NCI-H1436 treated with DMSO at 0.1 percent for 48 hours (cell line): ENCODE measurements around the gene FAM98C.

Source experiments
- DNase-seq: peaks from one replicate; lab custom pipeline; 2025; lab: John Stamatoyannopoulos, UW

FAM98C gene

DNA sequence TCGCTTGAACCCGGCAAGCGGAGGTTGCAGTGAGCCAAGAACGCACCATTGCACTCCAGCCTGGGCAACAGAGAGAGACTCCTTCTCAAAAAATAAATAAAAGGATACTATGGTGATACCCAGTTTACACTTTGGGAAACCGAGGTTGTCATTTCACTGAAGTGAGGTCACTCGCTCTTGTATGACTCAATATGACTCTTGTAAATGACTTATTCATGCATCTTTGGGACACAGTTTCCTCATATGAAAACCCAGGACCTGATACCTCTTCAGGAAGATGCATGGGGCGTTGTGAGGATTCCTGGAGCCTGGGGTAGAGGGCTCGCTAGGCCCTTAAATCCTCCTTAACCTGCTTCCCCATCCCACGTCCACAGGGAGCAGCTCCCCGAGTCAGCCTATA lies 24.0 kb upstream of the FAM98C start:
- DNase-seq, result no peak

DNA sequence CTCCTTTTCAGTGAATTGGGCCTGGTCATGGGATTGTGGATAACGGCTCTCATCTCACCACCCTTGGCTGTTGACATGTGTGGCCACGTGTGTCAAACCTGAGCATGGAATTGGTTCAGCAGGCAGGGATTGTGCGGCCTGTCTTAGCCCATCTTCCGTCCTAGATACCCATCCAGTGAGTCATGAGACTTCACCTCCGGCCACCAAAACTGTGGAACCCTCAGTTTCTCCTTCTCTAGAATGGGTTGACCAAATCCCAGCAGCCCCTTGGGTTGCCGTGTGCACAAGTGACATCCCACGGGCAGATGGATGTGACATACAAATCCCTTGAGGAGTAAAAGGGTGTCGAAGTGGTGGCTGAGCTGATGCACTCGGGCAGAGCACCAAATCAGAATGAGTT lies 21.8 kb upstream of the FAM98C start:
- no peak for DNase-seq

DNA sequence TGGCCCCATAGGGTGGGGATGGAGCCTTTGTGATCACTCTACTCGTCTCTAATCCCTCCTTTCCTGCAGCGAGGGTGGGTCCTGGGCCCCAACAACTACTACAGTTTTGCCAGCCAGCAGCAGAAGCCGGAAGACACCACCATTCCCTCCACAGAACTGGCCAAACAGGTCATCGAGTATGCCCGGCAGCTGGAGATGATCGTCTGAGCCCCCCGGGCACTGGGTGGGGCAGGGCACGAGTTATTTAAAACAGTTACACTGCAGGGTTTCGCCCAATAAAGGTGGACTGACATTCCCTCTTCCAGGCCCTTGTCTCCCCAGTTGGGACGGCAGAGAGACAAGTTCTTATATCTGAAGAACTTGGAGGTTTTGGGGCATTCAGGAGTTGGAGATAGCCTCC lies 19.7 kb upstream of the FAM98C start:
- no peak for DNase-seq

DNA sequence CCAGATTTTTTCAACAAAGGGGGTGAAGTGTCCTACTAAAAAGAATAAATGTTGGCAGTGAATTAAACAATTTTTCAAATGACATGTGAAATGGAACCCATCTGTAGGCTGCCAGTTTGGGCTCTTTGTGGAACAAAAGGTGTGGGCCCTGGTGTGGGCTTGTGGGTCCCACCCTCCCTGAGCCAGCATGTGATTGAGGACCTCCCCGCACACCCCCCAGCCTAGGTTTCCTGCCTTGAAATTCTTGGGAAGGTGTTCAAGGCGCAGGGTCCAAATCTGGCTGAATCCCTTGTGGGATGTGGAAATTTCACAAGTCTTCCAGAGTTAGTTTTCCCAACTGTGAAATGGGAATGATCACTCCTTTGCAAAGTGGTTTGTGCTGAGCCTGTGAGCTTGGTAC lies 19.1 kb upstream of the FAM98C start:
- no peak for DNase-seq

- DNase-seq, result no peak
These were observed 18.5 kb upstream of the FAM98C start for GRCh38 chr19:38384209-38385027.

GRCh38 chr19:38385057-38385803 lies 17.7 kb upstream of the FAM98C start:
- DNase-seq, result no peak

DNA sequence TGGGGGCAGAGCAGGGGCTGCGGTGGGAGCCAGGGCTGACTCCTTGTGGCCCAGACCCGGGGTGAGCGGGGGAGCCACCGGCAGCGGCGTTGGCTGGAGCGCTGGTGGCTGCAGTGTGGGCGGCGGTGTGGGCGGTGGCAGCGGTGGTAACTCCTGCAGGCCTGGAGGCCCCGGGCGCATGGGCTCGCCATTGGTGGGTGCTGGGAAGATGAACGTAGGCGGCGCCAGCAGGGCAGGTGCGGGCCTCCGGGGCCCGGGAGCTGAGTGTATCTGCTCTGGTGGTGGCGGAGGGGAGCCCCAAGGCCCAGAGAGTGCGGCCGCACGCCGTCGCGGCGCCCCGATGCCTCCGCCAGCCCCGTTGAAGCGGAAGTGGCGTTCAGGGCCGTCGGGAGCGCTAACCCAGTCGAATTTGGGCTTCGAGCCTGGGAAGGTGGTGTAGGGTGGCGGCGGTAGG lies 17.1 kb upstream of the FAM98C start:
- DNase-seq, result no peak

- DNase-seq, result no peak
These were observed 16.5 kb upstream of the FAM98C start for GRCh38 chr19:38386300-38386970.

DNA sequence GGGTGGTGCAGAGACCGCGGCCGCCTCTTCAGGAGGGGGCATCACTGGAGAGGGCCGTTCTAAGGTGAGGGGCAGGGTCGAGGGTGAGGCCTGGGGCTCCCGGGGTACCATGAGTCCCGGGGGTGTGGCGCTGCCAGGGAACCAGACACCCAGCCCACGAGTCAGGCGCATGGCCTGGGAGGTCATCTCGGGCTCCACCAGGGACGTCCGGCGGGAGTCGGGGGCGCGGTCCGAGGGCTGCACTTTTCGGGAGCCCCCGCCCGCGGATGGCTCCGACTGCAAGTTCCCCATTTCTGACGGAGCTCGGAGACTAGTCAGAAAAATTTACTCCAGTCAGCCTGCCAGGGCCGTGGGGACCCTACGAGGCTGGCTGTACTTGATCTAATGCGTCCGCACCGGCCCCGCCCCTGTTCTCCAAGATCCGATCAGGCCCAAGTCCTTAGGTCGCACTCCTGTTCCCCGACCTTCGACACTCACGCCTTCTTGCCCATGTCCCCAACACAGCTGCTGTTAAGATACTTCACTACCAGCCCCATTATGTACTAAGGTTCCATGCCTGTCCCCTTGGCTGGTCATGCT lies 15.8 kb upstream of the FAM98C start:
- DNase-seq, result no peak

DNA sequence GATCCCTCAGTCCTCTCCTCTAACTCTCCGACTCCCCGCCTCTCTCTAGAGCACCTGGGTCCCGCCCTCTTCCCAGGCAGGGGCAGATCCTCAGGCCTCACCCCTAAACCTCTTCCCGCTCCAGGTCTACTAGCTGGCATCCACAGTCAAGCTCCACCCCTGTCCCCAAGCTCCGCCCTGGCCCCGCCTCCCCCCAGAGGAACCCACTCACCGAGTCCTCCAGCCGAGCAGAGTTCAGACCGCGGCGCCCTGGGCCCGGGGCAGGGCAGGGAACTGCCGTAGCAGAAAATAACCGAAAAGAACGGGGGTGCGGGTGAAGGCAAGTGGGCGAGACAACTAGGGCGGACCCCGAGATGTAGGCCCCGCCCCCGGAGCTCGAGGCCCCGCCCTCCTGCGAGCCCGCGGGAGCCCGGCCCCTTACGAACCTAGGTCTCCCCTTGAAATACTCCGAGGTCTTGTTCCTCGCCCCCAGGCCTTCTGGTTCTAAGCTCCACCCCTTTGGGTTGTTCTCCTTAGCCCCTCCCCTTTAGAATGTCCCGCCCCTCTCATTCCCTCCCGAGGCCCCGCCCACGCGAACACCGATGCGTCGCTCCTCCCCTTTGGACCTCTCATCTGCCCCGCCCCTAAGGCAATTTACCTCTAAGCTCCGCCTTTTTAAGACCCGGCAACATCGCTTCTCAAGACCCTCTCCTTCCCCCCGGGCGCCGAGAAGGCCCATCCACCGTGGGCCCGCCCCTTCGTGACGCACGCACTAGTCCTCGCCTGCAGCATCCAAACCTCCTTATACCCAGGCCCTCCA lies 15.1 kb upstream of the FAM98C start, which contains the start of gene GGN:
Gene GGN, minus strand, starts transcription at position 485 of the 799 bp plus-strand sequence. CDS start 773 bp downstream, outside the sequence.
- peak; percentile 64 for DNase-seq

DNA sequence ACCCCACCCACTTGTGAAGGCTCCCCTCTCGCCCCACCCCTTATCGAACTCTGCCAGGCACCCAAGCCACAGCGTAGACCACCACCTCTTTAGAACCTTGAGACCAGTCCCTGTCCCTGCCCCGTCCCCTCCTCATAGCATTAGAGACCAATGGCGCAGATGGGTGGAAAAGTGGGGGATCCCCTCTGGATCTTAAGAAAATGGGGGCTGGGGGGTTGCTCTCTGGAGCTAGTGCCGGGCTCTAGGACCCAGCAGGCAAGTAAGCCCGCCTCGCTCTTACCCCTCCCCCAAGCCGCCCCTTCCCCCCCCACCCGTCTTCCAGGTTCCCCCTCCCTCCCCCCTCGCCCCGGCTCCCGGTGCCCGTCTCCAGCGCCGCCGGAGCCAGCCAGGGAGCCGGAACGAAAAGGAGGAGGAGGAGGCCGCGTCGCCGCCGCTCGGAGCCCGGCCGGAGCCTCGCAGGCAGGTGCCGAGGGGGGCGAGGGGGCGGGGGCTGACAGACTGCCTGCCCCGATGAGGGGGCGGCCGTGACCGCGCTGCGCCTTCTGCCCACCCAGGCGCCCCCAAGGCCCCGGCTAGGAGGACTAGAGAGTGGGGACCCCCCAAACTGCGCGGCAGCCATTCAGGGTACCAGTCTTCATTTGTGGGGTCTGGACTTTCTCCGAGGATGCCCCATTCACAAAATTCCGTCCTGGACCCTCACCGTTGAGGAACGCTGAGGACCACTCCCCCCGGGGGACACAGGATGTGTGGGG lies 14.4 kb upstream of the FAM98C start, which contains the start of gene SPRED3:
Gene SPRED3, plus strand, starts transcription at position 349 of the 752 bp plus-strand sequence. CDS start 1,606 bp downstream, outside the sequence.
- no peak for DNase-seq

DNA sequence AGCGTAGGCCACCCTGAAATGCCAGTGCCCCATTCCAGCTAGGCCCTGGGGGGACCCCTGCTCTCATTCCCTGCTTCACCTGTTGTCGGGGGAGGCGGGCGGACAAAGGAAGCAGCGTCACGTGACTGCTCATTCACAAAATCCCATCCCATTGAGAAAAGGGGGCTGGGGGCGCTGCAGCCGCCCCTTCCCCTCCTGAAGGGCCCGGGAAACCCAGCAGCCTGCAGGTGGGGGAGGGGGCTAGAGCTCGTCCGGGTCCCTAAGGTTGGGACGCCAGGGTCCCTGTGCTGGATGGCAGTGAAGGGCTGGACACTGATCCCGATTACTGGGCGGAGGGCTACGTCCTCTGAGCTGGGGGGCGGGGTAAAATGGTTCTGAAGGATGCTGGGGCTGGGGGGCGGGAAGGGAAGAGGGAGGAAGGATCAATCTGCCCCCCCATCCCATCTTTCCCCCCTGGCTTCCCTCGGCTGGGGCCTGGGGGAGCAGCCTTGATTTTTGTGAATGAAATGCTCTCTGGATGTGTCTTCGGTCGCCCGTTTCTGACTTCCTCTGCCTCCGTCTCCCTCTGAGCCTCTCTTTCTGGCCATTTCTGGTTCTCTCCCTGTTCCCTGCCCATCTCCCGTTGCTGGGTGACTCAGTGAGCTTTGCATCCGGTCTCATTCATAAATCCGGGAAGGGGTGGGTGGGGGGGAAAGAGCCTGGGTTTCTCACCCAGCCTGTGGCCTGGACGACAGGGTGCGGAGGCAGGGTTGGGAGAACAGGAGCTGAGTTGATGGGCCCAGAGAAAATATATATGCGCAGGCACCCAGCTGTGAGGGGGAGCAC lies 13.6 kb upstream of the FAM98C start:
- DNase-seq, result no peak

DNA sequence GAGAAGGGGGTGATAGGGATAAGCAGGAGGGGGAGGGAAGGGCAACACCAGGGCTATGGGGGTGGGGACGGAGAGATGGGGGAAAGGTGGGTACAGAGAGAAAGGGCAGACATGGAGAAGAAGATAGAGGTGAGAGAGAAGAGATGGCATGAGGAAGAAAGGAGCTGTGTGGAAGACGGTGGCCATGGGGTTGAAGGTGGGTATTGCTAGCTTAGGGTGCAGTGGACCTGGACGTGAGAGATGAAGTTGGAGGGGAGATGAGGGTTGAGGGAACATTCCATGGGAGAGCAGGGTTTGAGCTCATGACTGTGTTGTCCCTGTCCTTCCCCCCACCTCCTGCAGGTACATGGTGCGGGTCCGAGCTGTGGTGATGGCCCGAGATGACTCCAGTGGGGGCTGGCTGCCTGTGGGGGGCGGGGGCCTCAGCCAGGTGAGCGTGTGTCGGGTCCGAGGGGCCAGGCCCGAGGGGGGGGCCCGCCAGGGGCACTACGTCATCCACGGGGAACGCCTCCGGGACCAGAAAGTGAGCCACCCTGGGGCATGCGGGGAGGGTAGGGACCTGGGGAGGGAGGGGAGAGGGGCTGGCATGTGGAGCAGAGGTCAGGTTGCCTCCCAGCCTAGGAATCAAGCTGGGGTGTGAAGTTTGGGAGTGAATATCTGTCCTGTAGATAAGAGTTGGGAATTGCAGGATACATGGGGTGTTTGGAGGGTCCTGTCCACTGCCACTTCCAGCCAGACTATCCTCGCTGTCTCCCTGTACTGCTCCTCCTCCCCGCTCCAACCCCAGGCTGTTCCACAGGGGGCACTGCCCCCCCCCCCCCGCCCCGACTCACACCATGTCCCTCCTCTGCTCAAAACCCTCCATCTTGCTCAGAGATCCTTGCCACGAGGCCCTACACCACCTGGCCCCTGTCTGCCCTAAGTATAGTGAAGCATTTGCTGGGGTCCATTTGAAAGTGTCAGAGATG lies 12.7 kb upstream of the FAM98C start:
- no peak for DNase-seq

- no peak for DNase-seq
These were observed 10.9 kb upstream of the FAM98C start for GRCh38 chr19:38391911-38392464.

DNA sequence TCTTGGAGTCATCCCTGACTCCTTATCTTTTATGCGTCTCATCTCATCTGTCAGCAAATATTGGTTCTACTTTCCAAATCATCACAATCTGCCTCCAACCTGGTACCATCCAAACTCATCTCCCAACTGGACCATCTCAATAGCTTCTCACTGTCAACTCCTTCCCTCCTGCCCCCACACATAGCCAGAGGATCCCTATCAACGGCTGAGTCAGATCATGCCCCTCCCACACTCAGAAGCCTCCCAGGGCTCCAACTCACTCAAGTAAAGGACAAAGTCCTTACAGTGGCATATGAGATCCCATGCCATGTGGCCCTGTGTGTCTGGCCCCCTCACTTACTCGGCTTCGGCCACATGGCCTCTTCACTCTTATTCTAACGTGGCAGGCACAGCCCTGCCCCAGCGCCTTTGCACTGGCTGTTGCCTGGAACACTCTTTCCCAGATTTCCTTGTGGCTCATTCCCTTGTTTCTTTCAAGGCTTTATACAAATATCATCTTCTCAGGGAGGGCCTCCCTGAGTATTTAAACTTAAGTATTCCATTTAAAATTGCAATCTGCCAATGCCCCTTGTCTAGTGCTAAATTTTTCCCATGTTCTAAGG lies 10.1 kb upstream of the FAM98C start:
- DNase-seq, result no peak

DNA sequence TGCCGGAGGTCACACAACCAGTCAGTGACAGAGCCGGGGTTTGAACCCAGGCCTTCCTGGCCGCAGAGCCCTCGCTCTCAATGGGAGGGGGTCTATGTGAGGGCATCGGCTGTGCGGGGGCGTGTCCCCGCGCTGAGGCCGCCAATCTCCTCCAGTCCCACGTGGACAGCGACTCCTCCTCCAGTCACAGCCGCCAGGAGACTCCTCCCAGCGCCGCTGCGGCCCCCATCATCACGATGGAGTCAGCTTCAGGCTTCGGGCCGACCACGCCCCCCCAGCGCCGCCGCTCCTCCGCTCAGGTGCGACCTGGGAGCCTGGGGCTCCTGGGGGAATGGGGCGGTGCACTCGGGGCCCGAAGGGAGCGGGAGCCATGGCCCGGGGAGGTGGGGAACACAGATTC lies 8.4 kb upstream of the FAM98C start:
- DNase-seq, result no peak

DNA sequence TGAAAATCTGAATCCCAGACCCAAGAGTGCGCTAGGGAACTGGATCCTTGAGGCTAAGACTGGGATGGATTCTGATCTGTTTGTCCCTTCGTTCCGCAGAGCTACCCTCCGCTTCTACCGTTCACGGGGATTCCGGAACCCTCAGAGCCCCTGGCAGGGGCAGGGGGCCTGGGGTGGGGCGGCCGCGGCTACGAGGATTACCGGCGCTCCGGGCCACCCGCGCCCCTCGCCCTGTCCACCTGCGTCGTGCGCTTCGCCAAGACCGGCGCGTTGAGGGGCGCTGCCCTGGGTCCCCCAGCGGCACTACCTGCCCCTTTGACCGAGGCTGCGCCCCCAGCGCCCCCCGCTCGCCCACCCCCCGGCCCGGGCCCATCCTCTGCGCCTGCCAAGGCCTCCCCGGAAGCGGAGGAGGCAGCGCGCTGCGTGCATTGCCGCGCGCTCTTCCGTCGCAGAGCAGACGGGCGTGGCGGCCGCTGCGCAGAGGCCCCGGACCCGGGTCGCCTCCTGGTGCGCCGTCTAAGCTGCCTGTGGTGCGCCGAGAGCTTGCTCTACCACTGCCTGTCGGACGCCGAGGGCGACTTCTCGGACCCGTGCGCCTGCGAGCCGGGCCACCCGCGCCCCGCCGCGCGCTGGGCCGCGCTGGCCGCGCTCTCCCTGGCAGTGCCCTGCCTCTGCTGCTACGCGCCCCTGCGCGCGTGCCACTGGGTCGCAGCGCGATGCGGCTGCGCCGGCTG lies 7.3 kb upstream of the FAM98C start:
- no peak for DNase-seq
